ENCODE results near the gene HAUS6. TPM values are rescaled to one million over a fixed set of nuclear protein-coding genes. Genes with fewer than 3 reads are reported as not detected.
A peak's percentile ranks its signal among the peaks of the same experiment; 100 is the strongest.
"Not testable (repeated sequence)": the region's sequence is repeated elsewhere in the genome, so short reads cannot be mapped to it uniquely, and the experiment has no call there.

Gene HAUS6
- total and polyA plus RNA-seq, 2 of the 13 experiments (the other 11 are each of a cell fraction or from before 2014, with no cell fraction given): 9.8 to 31.1 TPM

- Histone ChIP-seq H3K36me3 (replicated peaks in 1 of 2; ENCODE audit: control insufficient read depth in 1 of 2, insufficient read depth in 2 of 2, low read length in 2 of 2) (peaks cover 9 to 27% of the 10 kb centered on the region in 2 experiments), H3K4me1 (ENCODE audit: insufficient read depth, low read length) (peaks cover 56% of the 10 kb centered on the region), H4K20me1 (ENCODE audit: insufficient read depth, low read length) (peaks cover 21% of the 10 kb centered on the region)
- H3K9me3 ChIP-seq (ENCODE audit: low read length); intact Hi-C loops (cut with micrococcal nuclease; ENCODE audit: unreplicated experiment); H3K4me3 ChIP-seq (replicated peaks in 1 of 3; ENCODE audit: insufficient read depth in 1 of 3, low read depth in 2 of 3, low read length in 3 of 3); H3K27ac ChIP-seq (ENCODE audit: extremely low read length, insufficient read depth, low read length); BruUV-seq (replicated peaks); DNase-seq (ENCODE audit: low spot score); FAIRE-seq; H2AFZ ChIP-seq (ENCODE audit: low read length); H3K9ac ChIP-seq (ENCODE audit: insufficient read depth, low read depth, low read length); H3K27me3 ChIP-seq (ENCODE audit: control insufficient read depth in 1 of 2, insufficient read depth in 2 of 2, low read length in 2 of 2); in situ Hi-C loops (cut with HindIII; ENCODE audit: extremely low pct_ligation_motif_present, low pct_unique_long_range_greater_than_20kb); H3K4me2 ChIP-seq (ENCODE audit: low read depth, low read length); H3K79me2 ChIP-seq (ENCODE audit: insufficient read depth, low read length); CTCF ChIA-PET (ENCODE audit: low intra/inter-chr PET ratio, low total read pairs): not testable (repeated sequence)
- ATAC-seq: peak; percentile 11
- POLR2A ChIA-PET: interaction anchor here (1.4 to 2.6 kb wide), 6 partner anchors 10 to 61 kb away, joined by 4 to 11 read pairs (median 6); no protein-coding TSS in a partner anchor
- TF ChIP-seq ZNF878 (CRISPR knock-in tag; IDR thresholded peaks at IDR 0.05): 0 out of 2 replicates have a peak, but pooled peaks have one; percentile 13
- TF ChIP-seq ZMYM3 (CRISPR knock-in tag; IDR thresholded peaks at IDR 0.05): 0 out of 2 replicates have a peak, but pooled peaks have one; percentile 18
- peak; percentile 35; the same call in 1 of the 2 replicates for TF ChIP-seq RBFOX2 (IDR thresholded peaks at IDR 0.05; ENCODE audit: low read depth, low read length)
- TF ChIP-seq ZNF121 (CRISPR knock-in tag; IDR thresholded peaks at IDR 0.05): peak; percentile 91
- 95% methylated on average over 7 of the region's 7 CpGs for WGBS (ENCODE audit: low lambda C conversion rate)
Measured at GRCh38 chr9:19113064-19113611, 10.4 kb upstream of the HAUS6 start.

- ATAC-seq (no peak), DNase-seq (ENCODE audit: low spot score) (no peak), FAIRE-seq (no peak)
- Histone ChIP-seq H3K9ac (ENCODE audit: insufficient read depth, low read depth, low read length) (no peak overlapping the region), H3K4me1 (ENCODE audit: insufficient read depth, low read length) (peaks cover 26% of the 10 kb centered on the region), H3K4me3 (replicated peaks in 1 of 3; ENCODE audit: insufficient read depth in 1 of 3, low read depth in 2 of 3, low read length in 3 of 3) (no peak overlapping the region), H3K36me3 (replicated peaks in 1 of 2; ENCODE audit: control insufficient read depth in 1 of 2, insufficient read depth in 2 of 2, low read length in 2 of 2) (no peaks in the 10 kb centered on the region), H3K27me3 (ENCODE audit: control insufficient read depth in 1 of 2, insufficient read depth in 2 of 2, low read length in 2 of 2) (no peaks in the 10 kb centered on the region; a peak in 1 of 5 replicates), H3K4me2 (ENCODE audit: low read depth, low read length) (no peak overlapping the region), H3K79me2 (ENCODE audit: insufficient read depth, low read length) (no peaks in the 10 kb centered on the region), H2AFZ (ENCODE audit: low read length) (no peak overlapping the region), H3K9me3 (ENCODE audit: low read length) (no peaks in the 10 kb centered on the region), H4K20me1 (ENCODE audit: insufficient read depth, low read length) (no peaks in the 10 kb centered on the region), H3K27ac (ENCODE audit: extremely low read length, insufficient read depth, low read length) (no peak overlapping the region)
- no TSS peak for BruUV-seq (replicated peaks)
- ChIA-PET CTCF (ENCODE audit: low intra/inter-chr PET ratio, low total read pairs) (no interaction called here), POLR2A (no interaction called here)
- intact Hi-C loops (cut with micrococcal nuclease; ENCODE audit: unreplicated experiment) (no loop called here), in situ Hi-C loops (cut with HindIII; ENCODE audit: extremely low pct_ligation_motif_present, low pct_unique_long_range_greater_than_20kb) (no loop called here)
- TF ChIP-seq ZNF143 (CRISPR knock-in tag; IDR thresholded peaks at IDR 0.05) (peak; percentile 66), ZNF333 (CRISPR knock-in tag; IDR thresholded peaks at IDR 0.05; ENCODE audit: borderline replicate concordance) (no peak), DZIP1 (CRISPR knock-in tag; IDR thresholded peaks at IDR 0.05) (no peak), HOMEZ (CRISPR knock-in tag; IDR thresholded peaks at IDR 0.05; ENCODE audit: low read depth) (peak; percentile 29; the same call in 1 of the 2 replicates), RAD51 (IDR thresholded peaks at IDR 0.05; ENCODE audit: borderline replicate concordance) (peak; percentile 67; the same call in 1 of the 2 replicates), USF2 (IDR thresholded peaks at IDR 0.05; ENCODE audit: low read depth, low read length) (peak; percentile 67), USF2 (CRISPR knock-in tag; IDR thresholded peaks at IDR 0.05; ENCODE audit: borderline replicate concordance) (no peak; the same call in 1 of the 2 replicates)
Measured at GRCh38 chr9:19108038-19108437, 5.3 kb upstream of the HAUS6 start.

Measured in HepG2 (cell line).